ENCODE data around the gene CASP10.

GRCh38 chr2:201158111-201158929 is 24.6 kb upstream of the CASP10 start:
- TF ChIP-seq POLR2A (IDR thresholded peaks at IDR 0.05) = peak in 2 of 3 donors; percentile 36 to 49
- TF ChIP-seq, protein P1, sequence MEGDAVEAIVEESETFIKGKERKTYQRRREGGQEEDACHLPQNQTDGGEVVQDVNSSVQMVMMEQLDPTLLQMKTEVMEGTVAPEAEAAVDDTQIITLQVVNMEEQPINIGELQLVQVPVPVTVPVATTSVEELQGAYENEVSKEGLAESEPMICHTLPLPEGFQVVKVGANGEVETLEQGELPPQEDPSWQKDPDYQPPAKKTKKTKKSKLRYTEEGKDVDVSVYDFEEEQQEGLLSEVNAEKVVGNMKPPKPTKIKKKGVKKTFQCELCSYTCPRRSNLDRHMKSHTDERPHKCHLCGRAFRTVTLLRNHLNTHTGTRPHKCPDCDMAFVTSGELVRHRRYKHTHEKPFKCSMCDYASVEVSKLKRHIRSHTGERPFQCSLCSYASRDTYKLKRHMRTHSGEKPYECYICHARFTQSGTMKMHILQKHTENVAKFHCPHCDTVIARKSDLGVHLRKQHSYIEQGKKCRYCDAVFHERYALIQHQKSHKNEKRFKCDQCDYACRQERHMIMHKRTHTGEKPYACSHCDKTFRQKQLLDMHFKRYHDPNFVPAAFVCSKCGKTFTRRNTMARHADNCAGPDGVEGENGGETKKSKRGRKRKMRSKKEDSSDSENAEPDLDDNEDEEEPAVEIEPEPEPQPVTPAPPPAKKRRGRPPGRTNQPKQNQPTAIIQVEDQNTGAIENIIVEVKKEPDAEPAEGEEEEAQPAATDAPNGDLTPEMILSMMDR (IDR thresholded peaks at IDR 0.05) = peak; percentile 27 to 87 (median 80)
